Stimulated activated CD8-positive, alpha-beta memory T cell treated with anti-CD3 and anti-CD28 coated beads, Interleukin-15, amount 100 ng/mL, for 4 hours (primary cell): ENCODE results near the gene PTPRG.
"Not testable (repeated sequence)": the region's sequence is repeated elsewhere in the genome, so short reads cannot be mapped to it uniquely, and the experiment has no call there.

Source experiments
- DNase-seq, 2 donors: peaks; one replicate each; pipeline ENCODE4 v3.0.0-alpha.2; 2020; ENCODE audit warnings: low read depth in 2 of 2

Gene PTPRG

GRCh38 chr3:61796088-61796680 is 234.8 kb downstream of the PTPRG start:
- DNase-seq: no peak

- DNase-seq: no peak
Measured at GRCh38 chr3:61796911-61797310, 235.5 kb downstream of the PTPRG start.

GRCh38 chr3:61802772-61803171 is 241.4 kb downstream of the PTPRG start:
- no peak for DNase-seq

GRCh38 chr3:61803983-61804382 is 242.6 kb downstream of the PTPRG start:
- no peak for DNase-seq

- DNase-seq: no peak
Measured at GRCh38 chr3:61804782-61805181, 243.4 kb downstream of the PTPRG start.

DNA sequence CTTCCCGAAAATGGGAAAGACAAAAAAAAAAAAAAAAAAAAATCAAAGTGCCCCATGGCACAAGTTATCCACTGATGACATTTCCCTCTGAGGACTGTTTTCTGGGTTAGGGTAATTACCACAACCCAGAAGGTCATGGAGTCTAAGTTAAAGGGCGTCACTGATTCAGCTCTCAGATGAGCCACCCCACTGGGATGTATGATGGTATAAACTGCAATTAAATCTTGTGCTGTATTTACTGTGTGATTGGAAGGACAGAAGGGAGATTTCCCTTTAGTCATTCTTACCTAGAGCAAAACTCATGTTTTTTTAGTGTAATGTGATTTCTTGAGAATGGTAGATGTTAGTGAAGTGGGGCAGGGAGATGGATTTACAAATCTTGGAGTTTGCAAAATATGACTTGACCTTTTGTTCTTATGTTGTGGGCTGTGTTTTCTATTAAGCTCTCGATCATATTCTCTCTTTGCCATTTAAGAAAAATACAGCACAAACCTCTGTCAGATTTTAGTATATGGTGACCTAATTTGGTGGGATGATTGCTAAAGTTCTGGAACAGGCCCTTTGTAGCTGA is 244.2 kb downstream of the PTPRG start:
- no peak for DNase-seq

DNA sequence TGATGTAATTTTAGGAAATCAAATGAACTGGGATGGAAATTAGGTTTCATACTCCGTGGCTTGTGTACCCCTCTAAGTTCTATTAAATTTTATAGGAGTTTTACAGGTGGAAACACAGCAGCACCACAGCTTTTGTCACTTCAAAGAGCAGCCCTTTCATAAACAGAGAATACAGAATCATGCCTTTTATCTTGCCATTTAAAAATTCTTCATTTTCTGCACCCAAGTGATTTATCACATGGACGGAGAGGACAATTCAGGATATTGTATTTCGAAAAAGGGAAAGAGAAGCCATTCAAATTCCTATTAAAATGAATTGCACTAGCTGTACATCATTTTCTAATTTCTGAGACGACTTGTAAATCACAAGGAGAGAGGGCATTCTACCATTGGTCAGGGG is 245.4 kb downstream of the PTPRG start:
- no peak for DNase-seq

DNA sequence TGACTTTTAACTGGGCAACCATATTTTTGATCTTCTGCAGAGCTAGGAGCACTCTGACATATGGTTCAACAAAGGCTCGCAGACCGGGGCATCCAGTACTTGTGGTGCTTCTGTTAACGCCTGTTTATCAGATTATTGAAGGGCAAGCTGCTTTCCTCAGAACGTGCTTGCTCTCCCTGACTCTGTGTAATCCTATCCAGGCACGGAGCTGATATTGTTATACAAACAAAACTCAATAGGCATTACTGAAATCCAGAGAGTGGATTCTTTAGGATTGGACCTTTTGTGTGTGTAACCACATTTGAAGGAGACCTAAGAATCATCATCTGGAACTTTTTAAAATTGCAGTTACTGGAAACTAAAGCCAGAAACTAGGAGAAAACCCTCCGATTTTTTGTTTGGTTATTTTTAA is 246.5 kb downstream of the PTPRG start:
- DNase-seq: no peak

- DNase-seq: no peak
Measured at GRCh38 chr3:61808526-61808925, 247.2 kb downstream of the PTPRG start.

- no peak for DNase-seq
Measured at GRCh38 chr3:61808999-61809398, 247.6 kb downstream of the PTPRG start.

DNA sequence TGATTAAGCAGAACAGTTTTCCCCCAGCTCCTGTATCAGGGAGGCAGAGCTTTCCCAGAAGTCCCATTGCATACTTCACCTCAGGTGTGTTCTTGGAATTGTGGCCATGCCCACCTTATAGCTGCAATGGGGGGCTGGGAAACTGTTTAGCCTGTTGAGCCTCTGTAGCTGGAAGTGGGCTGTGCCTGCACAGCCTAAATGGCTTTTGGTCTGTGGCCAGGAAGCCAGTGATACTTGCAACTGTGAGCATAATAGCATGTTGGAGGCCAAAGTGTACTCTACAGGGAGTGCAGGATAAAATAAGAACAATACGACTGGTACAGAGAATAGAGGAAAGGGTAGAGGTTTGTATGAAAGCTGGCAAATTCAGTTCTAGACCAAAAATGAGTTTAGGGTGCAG is 248.5 kb downstream of the PTPRG start:
- no peak for DNase-seq

- DNase-seq: no peak
Measured at GRCh38 chr3:61810953-61811497, 249.7 kb downstream of the PTPRG start.

DNA sequence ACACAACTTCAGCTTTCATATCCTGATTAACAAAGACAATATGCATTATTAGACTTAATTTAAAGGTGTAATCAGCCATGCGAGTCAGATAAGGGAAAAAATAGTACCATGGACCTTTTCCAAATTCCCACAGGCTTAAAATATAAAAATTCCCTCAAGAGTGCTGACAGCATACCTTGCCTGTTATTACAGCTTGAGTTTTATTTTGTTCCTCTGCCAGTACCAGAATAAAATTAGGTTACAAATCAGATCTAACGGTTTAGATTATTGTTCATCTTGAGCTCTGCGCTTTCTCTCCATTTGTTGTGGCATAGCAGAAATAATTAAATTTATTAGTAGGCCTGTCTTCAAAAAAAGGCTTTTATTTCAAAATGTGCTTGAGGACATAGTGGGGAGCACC is 250.3 kb downstream of the PTPRG start:
- DNase-seq: no peak

DNA sequence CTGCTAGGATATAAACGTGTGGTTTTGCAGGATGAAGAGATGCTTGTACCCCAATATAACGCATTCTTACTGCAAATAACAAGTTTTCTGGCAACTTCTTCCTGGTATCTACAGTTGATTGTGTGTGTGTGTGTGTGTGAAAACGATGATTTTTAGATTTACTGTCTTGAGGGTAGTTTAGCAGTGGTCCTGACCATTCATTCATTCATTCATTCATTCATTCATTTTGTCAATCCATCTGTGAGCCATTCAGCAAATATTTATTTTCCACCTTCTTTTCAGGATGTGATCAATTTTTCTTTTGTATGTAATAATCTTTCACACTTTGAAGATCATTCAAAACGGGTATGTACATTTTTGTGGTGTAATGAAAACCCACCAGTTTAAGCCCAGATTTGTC is 250.7 kb downstream of the PTPRG start:
- no peak for DNase-seq

DNA sequence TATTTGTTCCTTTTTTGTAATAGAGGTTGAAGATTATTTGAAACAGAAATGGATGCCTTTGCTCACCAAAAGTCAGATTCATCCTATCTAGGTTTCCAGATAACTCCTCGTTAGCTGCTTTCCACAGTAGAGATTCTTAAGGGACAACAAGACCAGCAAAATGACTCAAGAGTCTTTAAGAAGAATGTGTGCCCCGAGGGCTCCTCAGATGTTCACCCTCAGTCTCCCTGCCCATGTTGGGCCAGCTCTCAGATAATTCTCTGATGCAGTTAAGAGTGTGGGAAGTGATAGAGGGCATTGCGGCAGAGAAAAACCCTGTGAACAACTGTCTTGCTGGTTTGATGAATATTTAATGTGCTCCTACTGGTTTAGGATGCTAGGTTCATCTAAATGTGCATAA is 251.1 kb downstream of the PTPRG start:
- no peak for DNase-seq

DNA sequence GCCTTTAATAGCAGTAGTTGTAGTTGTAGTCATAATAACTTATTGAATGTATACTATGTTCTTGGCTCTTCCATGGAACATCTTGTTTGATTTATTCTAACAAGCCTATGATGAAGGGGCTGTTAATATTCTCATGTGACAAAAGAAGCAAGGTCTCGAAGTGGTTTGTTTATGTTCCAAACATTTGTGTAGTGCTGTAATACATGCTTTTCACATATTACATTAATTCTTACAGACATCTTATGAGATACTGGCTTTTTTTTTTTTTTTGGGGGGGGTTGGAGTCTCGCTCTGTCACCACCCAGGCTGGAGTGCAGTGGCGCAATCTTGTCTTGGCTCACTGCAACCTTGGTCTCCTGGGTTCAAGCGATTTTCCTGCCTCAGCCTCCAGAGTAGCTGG is 252.3 kb downstream of the PTPRG start:
- DNase-seq: no peak

GRCh38 chr3:61814674-61815073 is 253.3 kb downstream of the PTPRG start:
- DNase-seq: no peak

GRCh38 chr3:61816304-61816703 is 254.9 kb downstream of the PTPRG start:
- not testable (repeated sequence) for DNase-seq

- DNase-seq: no peak
Measured at GRCh38 chr3:61819861-61820260, 258.5 kb downstream of the PTPRG start.

- no peak for DNase-seq
Measured at GRCh38 chr3:61820306-61820992, 259.1 kb downstream of the PTPRG start.

GRCh38 chr3:61821823-61822251 is 260.5 kb downstream of the PTPRG start:
- DNase-seq: no peak

DNA sequence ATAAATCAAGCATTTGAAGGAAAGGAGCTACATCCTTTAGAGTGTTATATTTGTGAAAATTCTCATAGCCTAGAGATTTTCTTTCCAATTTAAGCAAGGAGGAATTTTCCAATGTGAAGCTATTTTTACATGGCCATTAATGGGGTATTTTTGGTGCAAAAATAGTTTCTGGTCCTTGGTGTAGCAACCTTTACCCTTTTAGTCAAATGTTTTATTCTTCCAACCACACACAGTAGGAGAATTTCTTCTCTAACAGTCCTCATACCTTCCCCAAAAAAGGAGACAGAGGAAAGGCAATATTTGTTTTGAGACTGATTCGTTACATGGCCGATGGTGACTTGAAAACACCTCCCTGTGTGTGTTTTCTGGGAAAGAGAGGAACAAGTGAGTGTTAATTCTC is 261.2 kb downstream of the PTPRG start:
- no peak for DNase-seq

GRCh38 chr3:61824553-61825135 is 263.3 kb downstream of the PTPRG start:
- no peak for DNase-seq
